Measurements from ENCODE around the gene UPF1.

UPF1 gene

DNA sequence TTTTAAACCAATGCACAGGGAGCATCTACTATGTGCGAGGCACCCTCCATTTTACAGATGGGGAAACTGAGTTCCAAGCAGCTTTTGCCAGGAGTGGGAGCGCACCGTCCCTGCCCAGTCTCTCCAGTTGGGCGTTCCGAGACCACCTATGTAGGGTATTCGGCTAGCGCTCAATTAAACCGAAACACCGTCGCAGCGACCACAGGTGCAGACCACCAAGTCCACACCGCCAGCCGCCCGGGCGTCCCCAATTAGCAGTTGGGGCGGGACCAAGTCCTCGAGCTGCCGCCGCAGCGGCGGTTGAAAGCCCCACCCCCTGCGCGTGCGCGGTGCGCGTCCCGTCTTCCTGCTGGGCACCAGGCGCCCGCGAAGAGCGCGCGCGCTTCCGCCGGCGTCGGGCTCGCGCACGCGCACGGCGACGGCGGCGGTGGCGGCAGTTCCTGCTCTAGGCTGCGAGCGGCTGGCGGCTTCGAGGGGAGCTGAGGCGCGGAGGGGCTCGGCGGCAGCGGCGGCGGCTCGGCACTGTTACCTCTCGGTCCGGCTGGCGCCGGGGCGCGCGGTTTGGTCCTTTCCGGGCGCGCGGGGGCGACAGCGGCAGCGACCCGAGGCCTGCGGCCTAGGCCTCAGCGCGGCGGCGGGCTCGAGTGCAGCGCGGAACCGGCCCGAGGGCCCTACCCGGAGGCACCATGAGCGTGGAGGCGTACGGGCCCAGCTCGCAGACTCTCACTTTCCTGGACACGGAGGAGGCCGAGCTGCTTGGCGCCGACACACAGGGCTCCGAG is at the start of gene UPF1:
Gene UPF1, plus strand, starts transcription at position 436 of the 782 bp plus-strand sequence. Its CDS starts 251 bp downstream, at position 687.
- no peak for DNase-seq (ENCODE audit: low read depth)

DNA sequence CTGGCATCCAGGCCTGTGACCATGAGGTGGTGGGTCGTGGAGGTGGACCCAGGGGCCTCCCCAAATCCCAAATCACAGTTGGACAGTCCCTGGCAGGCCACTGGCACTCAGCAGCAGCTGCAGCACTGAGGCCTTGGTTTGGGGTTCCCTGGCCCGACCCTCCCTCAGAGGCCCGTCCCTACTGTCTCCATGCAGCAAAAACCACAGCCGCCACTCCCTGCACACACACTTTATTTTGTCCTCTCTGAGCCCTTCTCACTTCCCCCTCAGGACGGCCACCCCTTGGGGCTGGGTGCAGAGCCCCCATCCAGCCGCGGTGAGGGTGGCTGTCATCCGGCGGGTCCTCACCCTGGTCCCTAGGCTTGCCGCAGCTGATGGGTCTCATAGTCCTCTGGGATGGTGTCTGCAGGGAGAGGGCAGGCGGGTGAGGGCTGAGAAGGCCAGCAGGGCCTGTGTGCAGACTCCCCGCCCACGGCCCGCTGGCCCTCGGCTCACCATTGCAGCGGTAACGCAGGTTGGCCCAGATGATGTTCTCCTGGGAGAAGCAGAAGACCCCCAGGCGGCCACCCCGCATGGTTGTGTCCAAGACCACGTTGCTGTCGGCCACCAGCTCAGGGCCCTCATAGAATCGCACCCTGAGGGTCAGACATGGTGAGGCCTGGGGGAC is 49.1 kb upstream of the UPF1 start:
- no peak for DNase-seq (ENCODE audit: low read depth)

DNA sequence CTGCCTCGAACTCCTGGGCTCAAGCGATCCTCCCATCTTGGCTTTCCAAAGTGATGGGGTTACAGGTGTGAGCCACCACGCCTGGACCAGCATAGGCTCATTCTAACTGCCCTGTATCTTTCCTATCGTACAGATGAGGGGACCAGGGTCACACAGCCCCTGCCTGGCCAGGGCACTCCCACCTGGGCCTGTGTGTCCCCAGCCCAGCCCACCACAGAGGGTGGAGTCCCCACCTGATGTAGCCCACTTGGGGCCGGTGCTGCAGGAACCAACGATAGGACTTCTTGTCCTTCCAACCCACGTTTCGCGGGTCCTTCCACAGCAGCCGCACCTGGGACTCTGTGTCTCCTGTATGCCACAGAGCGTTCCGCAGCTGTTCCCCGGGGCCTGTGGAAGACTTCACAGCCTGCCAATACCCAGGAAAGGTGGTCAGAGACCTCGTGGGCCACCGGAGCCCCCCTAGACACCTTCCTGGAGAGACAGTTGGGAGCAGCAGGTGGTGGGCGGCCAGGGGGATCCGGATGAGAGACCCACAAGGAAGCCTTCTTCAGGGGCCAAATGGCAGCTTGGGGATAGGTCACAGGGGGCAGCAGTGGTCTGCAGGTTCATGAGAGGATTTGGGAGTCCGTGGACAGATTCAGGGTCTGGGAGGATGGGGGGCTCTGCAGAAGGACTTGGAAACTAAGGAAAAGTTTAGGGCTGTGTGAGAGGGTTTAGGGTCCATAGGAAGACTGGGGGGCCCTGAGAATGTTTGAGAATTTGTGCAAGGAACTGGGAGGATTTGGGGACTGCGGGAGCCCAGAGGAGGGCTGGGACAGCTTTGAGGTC is 47.6 kb upstream of the UPF1 start:
- DNase-seq (ENCODE audit: low read depth) = no peak

DNA sequence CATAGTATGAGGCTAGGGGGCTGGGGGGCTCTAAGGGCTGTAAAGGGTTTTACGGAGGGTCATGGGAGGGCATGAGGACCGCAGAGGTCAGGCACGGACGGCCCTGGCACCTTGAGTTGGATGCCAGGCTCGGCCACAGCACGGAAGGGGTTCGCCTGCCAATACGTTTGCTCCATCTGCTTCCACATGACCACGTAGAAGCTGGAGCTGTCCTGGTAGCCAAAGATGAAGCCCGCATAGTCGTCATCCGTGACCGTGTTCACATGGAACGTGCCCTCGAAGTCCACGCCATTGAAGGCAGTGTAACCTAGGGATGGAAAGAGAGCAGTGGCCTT is 47.0 kb upstream of the UPF1 start:
- no peak for DNase-seq (ENCODE audit: low read depth)

DNA sequence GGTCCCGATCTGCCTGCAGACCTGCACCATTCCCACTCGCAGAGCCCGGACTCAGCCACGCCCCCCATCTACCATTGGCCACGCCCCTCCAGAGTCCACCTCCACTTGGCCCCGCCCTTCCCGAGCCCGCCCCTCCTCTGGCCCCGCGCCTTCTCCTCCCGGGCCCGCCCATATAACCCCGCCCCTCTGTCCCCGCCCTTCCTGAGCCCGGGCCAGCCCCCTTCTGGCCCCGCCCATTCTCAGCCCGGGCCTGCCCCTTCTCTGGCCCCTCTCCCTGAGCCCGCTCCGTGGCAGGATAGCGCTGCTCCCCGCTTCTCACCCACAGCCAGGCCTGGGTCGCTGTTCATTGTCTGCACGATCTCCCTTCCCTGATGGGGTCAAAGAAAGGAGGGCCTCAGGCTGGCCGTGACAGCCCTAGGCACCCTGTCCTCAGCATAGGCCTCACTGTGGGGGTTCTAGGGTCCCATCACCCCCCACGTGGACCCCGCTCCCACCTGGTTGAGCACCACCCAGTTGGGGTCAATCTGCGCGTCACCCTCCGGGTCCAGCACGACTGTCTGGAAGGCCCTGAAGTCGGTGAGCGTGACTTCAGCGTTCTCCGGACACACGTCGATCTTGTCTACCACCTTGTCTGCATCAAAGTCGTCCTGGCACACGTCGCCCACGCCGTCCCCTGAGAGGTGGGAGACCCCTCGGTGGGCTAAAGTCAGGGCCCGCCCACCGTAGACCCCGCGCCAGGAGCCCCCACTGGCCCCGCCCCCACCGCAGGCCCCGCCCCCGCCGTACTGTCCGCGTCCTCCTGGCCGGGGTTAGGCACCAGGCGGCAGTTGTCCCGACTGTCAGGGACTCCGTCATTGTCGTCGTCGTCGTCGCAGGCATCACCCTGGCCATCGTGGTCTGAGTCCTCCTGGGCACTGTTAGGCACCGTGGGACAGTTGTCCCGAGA is 46.3 kb upstream of the UPF1 start:
- no peak for DNase-seq (ENCODE audit: low read depth)

DNA sequence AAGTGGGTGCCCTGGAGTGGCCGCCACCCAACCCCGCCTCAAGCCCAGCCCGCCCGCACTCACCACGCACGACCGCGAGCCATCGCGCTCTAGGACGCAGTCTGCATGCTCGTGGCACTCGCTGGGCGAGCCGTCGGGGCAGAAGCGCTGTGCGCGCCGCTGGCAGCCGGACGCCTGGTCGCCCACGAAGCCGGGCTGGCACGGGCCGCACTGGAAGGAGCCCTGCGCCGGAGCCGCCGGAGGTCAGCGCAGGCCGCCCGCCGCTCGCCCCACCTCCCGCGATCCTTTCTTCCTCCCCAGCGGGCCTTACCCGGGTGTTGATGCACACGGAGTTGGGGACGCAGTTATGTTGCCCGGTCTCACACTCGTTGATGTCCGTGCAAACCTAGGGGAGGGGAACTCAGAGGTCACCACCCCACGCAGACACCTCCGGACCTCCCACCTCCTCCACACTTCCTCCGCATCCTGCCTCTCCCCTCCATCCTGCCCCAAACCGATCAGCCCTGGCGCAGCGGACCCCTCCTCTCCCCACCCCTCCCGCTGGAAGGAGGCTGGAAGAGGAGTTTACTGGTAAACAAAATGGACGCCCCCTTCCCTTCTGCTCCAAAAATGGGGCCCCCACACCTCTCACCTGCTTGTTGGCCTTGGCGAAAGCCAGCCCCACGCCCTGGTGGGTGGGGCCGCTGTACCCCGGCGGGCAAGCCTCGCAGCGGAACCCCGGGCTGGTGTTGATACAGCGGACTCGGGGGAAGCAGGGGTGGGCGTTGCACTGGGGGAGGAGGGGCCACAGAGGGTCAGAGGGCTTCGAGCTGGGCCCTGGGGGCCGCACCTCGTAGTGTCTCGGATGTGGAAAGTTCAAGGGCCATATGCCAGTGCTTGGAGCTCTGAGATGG is 43.0 kb upstream of the UPF1 start:
- no peak for DNase-seq (ENCODE audit: low read depth)

DNA sequence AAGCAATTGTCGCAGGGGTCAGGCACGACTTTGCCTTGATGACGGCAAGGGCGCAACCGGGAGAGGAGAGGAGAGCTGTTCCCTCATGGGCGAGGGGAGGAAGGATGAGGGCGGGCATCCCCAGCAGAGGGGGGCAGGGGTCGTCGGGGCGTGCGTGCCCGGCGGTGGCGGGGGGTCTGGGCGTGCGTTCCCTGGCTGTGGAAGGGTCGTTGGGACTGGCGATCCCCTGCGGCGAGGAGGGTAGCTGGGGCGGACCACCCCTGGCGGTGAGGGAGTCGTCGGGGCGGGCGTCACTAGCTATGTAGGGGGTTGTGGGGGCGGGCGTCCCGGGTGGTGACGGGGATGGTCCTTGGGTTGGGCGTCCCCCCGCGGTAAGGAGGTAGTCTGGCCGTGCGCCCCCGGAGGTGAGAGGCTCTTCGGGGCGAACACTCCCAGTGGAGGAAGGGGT is 42.3 kb upstream of the UPF1 start:
- DNase-seq (ENCODE audit: low read depth) = no peak

DNA sequence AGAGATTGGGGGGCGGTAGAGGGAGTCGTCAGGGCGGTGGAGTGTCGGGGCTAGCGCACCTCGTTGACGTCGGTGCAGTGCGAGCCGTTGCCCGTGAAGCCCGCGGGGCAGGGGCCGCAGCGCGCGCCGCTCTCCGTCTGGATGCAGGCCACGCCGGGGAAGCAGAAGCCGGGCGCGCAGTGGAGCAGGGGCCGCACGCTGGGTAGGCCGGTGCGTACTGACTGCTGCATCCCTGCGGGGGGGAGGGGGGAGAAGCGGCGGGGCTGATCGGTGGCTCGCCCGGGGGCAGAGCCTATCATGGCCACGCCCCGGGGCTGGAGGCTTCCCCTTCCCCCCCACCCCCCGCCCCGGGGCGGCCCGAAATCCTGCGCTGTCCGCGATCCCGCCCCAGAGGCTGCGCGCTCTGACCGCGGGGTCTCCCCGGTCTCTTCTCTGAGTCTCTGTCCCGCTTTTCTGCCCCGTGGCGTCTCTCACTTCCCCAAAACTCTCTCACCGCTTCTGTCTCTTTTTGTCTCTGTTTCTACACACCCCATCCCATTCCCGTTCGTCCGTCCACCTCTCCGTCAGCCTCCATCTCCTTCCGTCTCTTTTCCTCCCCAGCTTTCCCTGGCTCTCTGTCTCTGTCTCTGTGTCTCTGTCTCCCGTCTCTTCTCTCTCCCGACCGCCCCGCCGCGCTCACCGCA is 41.7 kb upstream of the UPF1 start:
- no peak for DNase-seq (ENCODE audit: low read depth)

DNA sequence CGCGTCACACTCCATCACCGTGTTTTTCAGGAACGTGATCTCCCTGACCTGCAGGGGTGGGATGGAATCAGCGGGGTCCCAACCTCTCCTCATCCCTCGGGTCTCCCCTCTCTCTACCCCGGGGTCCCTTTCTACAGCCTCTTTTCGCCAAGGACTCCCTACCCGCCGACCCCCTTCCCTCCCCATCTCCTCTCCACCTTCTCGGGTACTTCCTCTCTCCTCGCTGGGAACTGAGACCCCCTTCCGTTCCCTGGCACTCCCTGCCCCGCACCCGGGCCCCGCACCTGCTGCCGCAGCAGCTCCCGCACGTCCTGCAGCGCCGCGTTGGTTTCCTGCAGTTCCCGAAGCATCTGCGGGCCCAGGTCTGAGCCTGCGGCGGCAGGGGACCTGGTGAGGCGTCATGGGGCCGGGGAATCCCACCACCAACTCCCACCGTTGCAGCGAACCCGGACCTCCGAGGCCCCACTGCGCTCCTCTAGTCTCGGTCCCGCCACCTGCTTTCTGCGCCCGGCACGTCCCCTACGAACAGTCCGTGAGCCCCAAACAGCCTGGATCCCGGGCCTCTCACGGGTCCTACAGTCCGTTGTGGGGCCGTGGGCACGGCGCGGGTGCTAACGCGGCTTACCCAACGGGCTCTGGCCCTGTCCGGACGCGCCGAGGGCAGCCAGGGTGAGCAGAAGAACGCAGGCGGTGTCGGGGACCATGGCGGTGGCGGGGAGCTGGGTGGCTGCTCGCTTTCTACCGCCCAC is 41.0 kb upstream of the UPF1 start, which contains the start of gene COMP:
Gene COMP, minus strand, starts transcription at position 740 of the 749 bp plus-strand sequence. Its CDS starts 36 bp downstream, at position 704.
- DNase-seq (ENCODE audit: low read depth) = no peak

DNA sequence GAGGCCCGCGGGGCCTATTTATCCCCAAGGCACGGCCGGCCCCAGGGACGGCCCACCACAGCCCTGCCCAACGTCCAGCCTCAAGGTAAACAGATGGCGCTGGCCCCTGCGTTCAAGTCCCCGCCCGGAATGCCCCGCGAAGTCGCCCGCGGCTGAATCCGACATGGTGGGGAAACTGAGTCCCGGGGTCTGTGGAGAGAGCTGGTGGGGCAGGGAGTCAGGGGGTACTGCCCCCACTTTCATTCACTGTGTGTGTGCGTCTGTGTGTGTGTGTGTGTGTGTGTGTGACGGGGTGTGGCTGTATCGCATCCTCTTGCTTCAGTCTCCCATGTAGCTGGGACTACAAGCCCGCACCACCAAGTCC is 40.5 kb upstream of the UPF1 start:
- DNase-seq (ENCODE audit: low read depth) = no peak

DNA sequence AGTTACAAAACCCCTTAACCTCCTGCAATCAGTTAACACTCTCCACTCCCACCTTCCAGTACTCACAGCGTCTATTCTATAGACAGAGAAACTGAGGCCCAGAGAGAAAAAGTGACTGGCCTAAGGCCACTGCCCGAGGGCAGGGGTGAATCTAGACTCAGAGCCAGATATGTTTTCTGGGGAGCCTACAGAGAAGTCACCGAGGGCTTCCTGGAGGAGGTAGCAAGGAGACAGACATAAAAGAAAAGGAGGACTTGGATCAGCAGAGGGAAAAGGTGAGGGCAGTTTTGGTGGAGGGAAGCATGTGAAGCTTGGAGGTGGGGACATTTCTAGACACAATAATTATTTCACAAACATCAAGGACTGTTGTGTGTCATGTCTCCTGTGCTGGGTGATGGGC is 39.1 kb upstream of the UPF1 start:
- DNase-seq (ENCODE audit: low read depth) = no peak

DNA sequence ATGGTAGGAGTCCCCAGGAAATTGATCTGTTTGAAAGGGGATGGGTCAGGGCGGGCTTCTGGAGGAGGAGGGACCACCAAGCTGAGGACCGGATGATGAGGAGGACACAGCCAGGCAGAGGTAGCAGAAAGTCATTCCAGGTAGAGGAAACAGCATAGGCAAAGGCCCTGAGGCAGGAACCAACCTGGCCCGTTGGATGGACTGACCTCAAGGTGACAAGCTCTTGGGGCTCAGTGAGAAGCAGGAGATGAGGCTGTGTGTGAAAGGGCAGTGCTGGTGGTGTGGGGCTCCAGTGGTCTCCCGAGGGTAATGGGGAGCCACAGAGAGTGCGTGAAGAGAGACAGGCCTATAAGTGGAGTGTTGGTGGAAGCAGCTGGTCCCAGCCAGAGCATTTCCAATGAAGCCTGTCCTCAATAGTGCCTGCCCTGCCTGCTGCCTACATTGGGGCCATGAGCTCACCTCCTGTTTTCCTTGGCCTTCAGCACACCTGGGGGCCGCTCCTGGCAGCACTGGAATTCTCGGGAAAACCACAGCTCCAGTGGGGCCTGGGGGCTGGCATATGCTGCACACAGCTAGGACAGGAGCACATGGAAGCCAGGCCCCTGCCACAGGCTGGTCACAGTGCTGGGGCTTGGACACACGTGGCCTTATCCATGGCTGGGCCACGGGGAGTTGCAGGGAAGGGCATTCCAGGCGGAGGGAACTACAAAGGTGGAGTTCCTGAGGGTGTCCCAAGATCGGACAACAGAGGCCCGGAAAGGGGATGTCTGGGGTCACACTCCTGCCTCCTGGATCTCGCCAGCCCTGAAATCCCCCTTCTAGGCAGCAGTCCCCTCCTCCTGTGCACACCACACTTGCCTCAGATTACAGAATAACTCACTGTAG is 38.4 kb upstream of the UPF1 start:
- no peak for DNase-seq (ENCODE audit: low read depth)

DNA sequence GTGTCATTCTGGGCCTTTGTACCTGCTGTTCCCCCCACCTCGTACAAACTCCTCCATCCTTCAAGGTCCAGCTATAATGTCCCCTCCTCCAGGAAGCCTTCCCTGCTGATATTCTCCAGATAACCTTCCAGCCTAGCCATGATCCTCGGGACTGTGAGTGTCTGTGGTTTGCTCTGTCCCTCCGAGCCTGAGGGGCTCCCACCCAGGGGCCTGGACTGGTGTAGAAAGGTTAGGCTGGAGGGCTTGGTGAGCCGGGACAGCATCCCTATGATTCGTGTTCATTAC is 37.8 kb upstream of the UPF1 start:
- no peak for DNase-seq (ENCODE audit: low read depth)

DNA sequence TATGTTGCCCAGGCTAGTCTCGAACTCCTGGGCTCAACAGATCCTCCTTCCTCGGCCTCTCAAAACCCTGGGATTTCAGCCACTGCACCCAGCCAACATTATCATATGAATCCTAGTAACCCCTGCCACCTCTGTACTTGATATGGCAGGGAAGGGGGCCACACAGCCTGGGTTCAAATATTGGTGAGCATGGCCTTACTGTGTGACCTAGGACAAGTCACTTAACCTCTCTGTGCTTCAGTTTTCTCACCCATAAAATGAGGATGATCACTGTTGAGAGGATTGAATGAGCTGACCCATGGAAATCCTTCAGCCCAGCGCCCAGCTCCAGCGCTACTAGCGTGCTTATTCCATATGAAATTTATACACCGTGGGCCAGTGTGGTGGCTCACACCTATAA is 37.1 kb upstream of the UPF1 start:
- no peak for DNase-seq (ENCODE audit: low read depth)

DNA sequence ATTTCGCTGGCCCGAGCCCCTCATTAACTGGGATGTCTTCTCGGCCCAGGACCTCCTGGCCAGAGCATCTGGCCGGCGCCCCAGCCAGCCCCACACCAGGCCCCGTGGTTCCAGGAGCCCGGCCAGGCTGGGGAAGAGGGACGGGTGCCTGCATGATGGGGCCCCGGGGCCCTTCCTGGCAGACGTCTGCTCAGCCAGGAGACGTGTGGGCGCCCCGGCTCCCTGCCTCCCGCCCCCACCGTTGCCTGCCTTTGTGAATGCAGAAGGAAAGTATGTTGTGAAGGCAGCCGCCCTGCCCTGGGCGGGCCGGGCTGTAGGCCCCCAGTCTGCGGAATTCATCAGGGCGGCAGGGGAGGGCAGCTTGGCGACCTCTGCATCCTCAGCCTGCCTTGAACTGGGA is 36.2 kb upstream of the UPF1 start:
- no peak for DNase-seq (ENCODE audit: low read depth)

DNA sequence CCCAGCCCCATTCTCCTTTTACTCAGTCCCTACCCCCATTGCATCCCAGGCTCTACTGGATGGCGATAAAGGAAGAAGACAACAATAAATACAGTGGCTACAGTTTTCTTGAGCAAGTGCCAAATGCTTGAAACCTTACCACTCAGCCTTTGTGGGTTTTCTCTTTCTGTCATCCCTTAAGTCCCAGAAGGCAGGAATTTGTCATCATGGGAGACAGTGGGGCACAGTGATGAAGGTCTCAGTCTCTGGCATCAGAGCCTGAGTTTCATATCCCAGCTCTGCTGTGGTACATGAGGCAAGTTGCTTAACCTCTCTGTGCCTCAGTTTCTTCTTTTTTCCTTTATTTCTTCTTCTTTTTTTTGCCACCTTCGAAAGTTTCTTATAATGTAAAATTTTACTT is 35.5 kb upstream of the UPF1 start:
- DNase-seq (ENCODE audit: low read depth) = no peak

DNA sequence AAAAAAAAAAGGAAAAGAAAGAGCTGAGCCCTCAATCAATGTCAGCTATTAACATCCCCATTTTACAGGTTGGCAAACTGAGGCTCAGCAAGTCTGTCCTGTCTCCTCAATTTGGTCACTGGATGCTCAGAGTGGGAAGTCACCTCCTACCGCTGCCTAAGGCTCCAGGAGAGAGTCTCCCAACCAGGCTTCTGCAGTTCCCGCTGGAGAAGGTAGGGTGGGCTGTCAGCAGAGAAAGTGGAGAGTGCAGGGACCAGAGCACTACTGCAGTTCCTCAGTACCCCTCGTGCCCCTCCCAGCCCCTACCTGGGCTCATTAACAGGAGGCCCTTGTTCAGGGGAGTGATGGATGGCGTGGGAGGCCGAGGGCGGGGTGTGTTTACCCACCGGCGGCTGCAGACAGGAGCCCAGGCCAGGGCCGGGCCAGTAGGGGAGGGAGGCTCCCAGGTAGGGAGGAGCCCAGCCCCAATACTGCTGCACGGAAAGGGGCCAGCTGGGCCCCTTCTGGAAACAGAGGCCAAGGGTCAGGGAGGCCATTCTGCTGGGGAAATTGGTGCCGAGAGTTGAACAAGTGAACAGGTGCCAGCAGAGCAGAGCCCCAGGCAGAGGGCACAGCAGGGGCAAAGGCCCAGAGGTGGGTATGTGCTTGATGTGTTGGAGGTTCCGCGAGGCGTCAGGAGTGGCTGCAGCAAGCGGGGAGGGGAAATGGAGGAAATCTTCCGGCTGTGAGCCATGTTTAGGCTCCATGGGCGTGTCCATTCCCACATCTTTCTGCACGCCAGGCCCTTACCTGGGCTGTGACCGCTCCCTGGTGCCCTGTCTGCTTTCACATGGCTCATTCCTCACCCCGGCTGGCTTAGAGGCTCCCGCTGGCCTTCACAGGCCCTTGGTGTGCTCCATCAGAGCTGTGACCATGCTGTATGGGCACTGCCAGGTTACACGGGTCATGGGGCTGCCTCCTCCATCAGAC is 33.1 kb upstream of the UPF1 start:
- no peak for DNase-seq (ENCODE audit: low read depth)

All from non-pigmented ciliary epithelial cell (primary cell).